Measurements from ENCODE around the gene SLC1A4. TPM values are rescaled to one million over a fixed set of nuclear protein-coding genes. Genes with fewer than 3 reads are reported as not detected.
"Not testable (repeated sequence)": the region's sequence is repeated elsewhere in the genome, so short reads cannot be mapped to it uniquely, and the experiment has no call there.

Gene SLC1A4
- 53.2 TPM for polyA plus RNA-seq (2013, experiment 1 of 2; ENCODE audit: insufficient read length)
- polyA plus RNA-seq (2013, experiment 2 of 2; ENCODE audit: insufficient read length) = 54.3 TPM

GRCh38 chr2:64989126-64989981, at the start of gene SLC1A4:
Gene SLC1A4 (plus strand): TSS chr2:64989399. CDS start chr2:64989644, 245 bp downstream.
- peak; percentile 93 for DNase-seq

- DNase-seq = no peak
Observed at GRCh38 chr2:64941143-64941542, 48.1 kb upstream of the SLC1A4 start.

GRCh38 chr2:64941801-64942200, 47.4 kb upstream of the SLC1A4 start:
- DNase-seq = no peak

- DNase-seq = no peak
Observed at GRCh38 chr2:64942693-64943092, 46.5 kb upstream of the SLC1A4 start.

- peak; percentile 27 for DNase-seq
Observed at GRCh38 chr2:64943387-64944150, 45.6 kb upstream of the SLC1A4 start.

GRCh38 chr2:64944484-64944883, 44.7 kb upstream of the SLC1A4 start:
- no peak for DNase-seq

- DNase-seq = peak; percentile 35
Observed at GRCh38 chr2:64945973-64946768, 43.0 kb upstream of the SLC1A4 start.

- DNase-seq = no peak
Observed at GRCh38 chr2:64946769-64947247, 42.4 kb upstream of the SLC1A4 start.

- no peak for DNase-seq
Observed at GRCh38 chr2:64947885-64948284, 41.3 kb upstream of the SLC1A4 start.

- DNase-seq = no peak
Observed at GRCh38 chr2:64950226-64951160, 38.7 kb upstream of the SLC1A4 start.

GRCh38 chr2:64951306-64951953, 37.8 kb upstream of the SLC1A4 start:
- no peak for DNase-seq

- no peak for DNase-seq
Observed at GRCh38 chr2:64952096-64952495, 37.1 kb upstream of the SLC1A4 start.

GRCh38 chr2:64952511-64953482, 36.4 kb upstream of the SLC1A4 start:
- DNase-seq = peak; percentile 66

- DNase-seq = no peak
Observed at GRCh38 chr2:64955467-64955866, 33.7 kb upstream of the SLC1A4 start.

- no peak for DNase-seq
Observed at GRCh38 chr2:64957109-64957903, 31.9 kb upstream of the SLC1A4 start.

- no peak for DNase-seq
Observed at GRCh38 chr2:64958556-64958955, 30.6 kb upstream of the SLC1A4 start.

- no peak for DNase-seq
Observed at GRCh38 chr2:64960819-64961218, 28.4 kb upstream of the SLC1A4 start.

- DNase-seq = not testable (repeated sequence)
Observed at GRCh38 chr2:64963138-64963537, 26.1 kb upstream of the SLC1A4 start.

- DNase-seq = no peak
Observed at GRCh38 chr2:64963719-64964118, 25.5 kb upstream of the SLC1A4 start.

Data from fibroblast of skin of abdomen (primary cell).